ENCODE data around the gene NDOR1. TPM values are rescaled to one million over a fixed set of nuclear protein-coding genes. Genes with fewer than 3 reads are reported as not detected.

Gene NDOR1
- total RNA-seq = 2.7 and 5.4 TPM in 2 replicates

DNA sequence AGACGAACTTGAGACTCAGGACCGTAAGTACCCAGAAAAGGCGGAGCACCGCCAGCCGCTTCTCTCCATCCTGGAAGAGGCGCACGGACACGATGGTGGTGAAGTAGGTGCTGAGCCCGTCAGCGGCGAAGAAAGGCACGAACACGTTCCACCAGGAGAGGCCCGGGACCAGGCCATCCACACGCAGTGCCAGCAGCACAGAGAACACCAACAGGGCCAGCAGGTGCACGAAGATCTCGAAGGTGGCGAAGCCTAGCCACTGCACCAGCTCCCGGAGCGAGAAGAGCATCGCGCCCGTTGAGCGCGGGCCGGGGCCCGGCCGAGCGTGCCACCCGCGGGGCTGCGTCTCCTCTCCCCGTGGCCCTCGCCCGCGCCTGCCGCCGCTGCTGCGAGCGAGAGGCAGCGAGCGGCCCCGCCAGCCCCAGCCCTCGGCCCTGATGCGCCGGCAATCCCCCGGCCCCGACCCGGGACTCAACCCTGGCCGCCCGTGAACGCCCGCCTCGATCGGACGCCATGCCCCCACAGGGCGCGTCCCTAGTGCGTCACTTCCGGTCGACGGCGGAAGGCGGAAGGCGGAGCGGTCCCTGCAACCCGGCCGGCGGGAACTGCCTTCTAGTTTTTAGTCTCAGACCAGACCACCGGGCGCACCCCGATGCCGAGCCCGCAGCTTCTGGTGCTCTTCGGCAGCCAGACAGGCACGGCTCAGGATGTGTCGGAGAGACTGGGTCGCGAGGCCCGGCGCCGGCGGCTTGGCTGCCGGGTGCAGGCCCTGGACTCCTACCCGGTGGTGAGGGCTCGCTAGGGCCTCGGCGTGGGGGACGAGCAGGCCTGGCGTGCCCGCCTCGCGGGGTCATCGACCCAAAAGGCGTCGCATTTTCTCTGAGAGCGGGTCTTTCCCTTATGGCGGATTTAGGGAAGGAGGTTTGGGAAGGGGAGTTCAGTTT lies at the start of gene NDOR1, which contains the start of gene TMEM203:
Gene NDOR1 (plus strand): TSS at position 575 of the 944 bp plus-strand sequence. CDS start 78 bp downstream, at position 653.
Gene TMEM203 (minus strand): TSS at position 523 of the 944 bp plus-strand sequence. CDS start 234 bp downstream, at position 289.

DNA sequence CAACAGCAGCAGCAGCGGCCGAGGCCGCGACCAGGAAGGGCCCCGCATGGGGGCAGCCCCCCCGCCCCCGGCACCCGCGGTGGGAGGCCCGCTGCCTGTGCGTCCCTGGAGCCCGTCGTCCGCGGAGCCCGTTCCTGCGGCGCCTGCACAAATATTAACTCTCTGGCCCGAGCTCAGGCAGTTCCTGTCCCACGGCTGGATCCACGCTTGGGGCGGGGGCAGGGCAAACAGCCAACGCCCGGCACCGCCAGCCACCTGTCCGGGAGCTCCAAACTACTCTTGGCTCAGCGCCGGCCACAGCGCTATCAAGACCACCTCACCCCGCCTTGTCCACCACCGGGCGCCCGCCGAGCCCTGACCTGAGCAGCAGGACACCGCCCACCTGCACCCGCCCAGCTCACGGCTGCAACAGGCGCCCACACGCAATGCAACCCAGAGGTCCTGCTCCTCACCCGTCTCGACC lies 35.6 kb upstream of the NDOR1 start, which contains the start of gene LRRC26:
Gene LRRC26 (minus strand): TSS at position 156 of the 463 bp plus-strand sequence. CDS start 108 bp downstream, at position 48.

DNA sequence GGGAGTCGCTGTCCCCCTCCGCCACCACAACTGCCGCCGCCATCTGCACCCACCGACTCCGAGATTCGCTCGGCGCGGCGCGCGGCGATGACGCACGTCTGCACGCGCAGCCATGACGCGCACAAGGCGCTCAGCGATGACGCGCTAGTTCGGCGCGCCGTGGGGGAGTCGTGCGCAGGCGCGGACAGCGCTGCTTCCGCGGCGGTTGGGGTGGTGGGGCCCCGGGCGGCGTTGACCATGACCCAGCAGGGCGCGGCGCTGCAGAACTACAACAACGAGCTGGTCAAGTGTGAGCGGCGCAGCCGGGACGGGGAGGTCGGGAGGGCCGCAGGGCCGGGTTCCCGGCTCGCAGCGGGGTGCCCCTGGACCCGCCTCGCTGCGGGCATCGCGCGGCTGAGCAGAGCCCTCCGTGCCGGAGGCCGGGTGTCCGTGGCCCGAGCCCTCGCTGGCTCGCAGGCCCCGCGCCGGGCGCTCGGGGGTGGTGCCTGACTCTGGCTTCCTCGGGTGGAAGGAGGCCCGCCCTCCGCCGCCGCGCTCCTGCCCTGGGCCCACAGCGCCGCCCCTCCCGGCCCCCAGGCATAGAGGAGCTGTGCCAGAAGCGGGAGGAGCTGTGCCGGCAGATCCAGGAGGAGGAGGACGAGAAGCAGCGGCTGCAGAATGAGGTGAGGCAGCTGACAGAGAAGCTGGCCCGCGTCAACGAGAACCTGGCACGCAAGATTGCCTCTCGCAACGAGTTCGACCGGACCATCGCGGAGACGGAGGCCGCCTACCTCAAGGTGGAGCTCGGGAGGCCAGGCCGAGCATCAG lies 16.8 kb upstream of the NDOR1 start, which contains the start of the genes ANAPC2 and SSNA1:
Gene ANAPC2 (minus strand): TSS at position 71 of the 807 bp plus-strand sequence. CDS start 28 bp downstream, at position 43.
Gene SSNA1 (plus strand): TSS at position 187 of the 807 bp plus-strand sequence. CDS start 51 bp downstream, at position 238.

DNA sequence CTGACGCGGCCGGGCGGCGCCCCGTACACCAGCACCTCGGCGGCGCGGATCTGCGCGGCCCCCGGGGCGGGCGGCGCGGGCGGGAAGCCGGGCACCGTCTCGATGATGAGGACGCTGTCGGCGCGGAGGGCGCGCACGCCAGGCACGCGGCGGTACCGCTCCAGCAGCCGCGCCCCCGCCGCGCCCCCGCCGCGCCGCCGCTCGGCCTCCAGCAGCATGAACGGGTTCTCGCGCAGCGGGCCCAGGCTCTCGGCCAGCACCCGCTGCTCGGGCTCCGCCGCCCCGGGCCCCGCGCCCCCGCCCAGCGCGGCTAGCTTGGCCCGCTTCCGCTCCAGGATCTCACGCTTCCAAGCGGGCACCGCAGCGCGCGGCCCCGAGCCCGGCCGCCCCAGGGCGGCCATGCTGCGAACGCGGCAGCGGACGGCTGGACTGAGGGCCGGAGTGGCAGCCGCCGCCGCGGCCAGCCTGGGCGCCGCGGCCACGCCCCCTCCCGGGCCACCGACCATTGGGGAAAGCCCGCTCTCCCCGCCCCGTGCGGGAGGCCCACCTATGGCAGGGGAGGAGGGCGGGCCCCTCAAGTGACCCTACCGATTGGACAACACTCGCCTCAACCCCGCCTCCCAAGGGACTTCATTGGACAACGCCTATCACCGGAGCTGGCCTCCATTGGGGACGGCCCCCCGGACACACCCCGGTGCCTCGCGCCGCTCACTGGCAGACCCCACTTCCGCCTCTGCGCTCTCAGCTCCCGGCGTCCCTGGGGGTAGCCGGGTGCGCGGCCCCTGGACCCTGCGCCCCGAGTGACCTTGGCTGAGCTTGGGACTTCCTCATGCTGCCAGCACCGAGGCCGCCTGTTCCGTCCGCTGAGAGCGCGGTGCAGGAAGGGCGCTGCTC lies 4.9 kb upstream of the NDOR1 start, which contains the start of gene TPRN:
Gene TPRN (minus strand): TSS at position 431 of the 894 bp plus-strand sequence. CDS start 30 bp downstream, at position 401.

DNA sequence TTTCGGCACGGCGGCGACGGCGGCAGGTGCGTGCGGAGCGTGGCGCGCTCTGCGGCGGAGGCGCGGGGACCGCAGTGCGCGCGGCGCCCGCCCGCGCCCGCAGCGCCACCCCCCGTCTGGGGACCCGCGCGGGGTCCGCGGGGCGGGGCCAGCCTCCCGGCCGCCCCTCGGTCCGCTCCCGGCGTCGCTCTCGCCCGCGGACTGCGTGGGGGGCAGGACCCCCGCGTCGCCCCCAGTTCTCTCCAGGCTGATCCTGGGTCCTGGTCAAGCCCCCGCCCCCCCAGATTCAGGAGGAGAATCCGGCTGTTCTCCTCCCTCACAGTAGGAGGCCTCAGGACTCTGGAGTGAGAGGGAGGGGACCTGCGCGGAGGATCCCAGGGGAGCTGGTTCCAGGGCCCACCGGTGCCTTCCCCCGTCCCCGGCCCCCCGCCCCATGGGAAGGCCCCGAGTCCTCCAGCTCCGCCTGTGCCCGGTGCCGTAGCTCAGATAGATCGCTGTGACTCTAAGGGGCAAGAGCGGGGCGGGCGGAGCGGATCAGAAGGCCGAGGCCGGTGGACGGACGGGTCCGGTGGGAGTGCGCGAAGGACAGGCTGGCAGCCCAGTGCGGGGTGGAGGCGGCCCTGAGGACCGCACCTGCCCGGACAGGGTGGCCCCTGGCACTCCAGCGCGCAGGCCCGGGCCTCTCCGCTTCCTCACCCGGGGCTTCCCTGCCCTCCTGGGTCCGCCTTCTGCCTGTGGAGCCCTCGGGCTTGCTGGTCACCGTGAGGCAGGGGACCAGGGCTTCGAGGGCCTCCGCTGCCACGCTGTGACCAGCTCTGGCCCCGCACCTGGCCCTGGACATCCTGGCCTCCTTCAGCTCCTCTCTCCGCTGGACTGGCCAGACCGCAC lies 16.9 kb downstream of the NDOR1 start, which contains the start of gene RNF208:
Gene RNF208 (minus strand): TSS at position 51 of the 888 bp plus-strand sequence. CDS start 1,028 bp downstream, outside the sequence.

DNA sequence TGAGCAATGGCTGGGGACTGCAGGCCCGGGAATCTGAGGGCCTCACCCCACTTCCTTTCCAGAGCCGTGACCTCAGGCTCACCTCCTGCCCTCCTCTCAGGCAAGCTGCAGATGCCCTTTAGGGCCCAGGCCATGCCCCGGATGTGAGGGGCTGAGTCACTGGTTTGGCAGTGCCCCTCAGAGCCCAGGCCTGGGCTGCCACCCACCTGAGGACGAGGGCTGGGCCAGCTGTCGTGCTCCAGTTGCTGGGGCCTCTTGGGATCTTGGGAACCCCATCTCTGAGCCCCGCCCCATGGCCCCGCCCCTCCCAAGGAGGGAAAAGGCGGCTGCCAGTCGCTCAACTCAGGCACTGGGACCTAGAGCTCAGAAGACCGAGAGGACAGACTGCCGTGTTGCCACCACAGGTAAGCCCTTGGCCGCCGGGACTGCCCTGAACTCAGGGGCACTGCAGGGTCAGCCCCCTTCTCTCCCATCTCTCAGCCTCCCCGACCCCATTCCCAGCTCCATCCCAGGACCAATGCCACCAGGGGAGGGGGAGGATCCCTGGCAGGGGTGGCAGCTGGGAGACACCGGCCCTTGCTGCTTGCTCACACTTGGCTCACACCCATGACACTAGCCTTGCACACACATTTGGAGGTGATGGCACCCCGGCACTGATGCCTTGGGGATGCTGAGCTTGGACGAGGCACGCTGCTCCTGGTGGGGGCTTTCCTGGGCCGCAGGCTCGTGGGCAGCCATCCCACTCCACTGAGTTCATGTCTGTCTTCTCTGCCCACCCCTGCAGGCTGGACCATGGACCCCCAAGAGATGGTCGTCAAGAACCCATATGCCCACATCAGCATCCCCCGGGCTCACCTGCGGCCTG lies 19.6 kb downstream of the NDOR1 start, which contains the start of gene CYSRT1:
Gene CYSRT1 (plus strand): TSS at position 345 of the 865 bp plus-strand sequence. CDS start 448 bp downstream, at position 793.

DNA sequence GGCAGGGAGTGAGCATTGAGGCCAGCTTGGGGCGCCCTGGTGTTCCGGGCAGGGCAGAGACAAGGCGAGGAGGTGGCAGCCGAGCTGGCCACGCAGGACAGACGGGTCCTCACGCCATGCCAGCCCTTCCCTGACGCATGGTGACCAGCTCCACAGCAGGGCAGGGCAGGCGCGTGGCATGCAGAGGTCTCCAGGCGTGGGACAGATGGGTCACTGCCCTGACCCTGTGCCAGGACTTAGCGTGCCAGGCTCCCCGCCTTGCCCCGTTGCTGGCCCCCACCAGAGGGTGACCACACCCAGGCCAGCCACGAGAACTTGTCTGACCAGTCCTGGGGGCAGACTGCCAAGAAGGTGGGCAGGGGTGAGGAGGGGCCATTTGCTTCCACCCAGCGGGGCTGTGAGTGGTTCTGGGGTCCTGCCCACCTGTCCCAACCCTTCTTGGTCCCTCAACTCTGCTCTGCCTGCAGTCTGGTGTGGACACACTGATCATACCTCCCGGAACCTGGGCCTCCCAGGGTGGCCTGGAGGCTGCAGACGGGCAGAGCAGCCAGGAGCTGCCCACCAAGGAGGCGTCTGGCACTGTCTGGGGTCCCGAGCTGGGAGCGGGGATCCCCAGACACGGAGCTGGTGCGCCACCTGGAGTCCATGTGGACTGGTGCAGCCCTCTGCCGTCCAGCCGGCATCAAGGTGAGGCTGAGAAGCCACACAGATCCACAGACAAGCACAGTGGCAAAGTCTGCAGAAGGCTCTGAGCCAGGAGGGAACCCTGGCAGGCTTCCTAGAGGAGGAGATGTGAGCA lies 21.8 kb downstream of the NDOR1 start, which contains the start of gene RNF224:
Gene RNF224 (plus strand): TSS at position 449 of the 799 bp plus-strand sequence. CDS start 834 bp downstream, outside the sequence.

DNA sequence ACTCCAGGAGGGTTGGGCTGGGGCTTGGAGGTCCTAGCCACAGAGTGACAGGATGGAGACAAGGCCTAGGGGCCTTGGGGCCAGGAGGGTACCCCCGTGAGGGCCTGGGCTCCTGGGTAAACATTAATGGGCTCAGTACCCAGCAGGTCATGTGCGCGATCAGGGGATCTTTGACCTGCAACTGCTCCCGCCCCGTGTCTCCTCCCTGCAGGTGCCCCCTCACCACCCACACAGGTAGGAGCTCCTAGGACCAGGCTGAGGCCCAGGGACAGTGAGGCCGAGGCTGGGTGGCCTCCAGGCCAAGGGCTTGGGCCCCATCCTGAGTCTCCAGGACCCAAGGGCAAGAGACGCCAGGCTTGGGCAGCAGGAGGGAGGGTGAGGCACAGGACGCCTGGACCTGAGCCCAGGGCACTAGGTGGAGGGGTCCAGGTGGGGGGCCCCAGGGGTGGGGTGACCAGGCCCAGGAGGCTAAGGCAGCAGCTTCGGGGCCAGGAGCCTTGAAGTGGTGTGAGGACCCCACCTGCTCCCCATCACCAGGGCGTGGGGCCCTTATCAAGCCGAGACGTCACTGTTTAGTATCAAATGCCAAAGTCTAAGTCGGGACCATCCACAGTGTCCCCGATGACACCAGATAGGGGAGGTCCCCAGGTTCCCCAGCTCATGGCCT lies 25.3 kb downstream of the NDOR1 start, which contains the start of gene SLC34A3:
Gene SLC34A3 (plus strand): TSS at position 197 of the 667 bp plus-strand sequence. CDS start 802 bp downstream, outside the sequence.

DNA sequence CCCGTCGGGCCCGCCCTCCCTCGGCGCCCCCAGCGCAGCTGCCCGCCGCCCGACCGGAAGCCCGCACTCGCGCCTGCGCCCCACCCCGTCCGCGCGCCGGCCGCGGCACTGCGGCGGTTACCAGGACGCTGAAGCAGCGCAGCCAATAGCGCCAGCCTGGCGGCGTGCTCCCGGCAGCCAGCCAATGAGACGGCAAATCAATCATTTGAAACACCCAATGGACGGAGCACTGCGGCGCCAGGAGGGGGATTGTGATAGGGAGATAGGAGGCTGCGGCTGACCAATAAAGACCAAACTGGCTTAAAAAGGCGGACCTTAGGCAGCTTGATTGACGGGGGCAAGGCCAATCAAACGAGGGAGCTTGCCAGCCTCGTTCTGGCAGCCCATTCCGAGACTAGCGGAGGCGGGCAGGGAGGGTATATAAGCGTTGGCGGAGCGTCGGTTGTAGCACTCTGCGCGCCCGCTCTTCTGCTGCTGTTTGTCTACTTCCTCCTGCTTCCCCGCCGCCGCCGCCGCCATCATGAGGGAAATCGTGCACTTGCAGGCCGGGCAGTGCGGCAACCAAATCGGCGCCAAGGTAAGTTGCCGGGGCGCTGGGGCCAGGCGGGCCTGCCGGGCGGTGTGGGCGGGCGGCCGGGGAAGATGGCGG lies 35.5 kb downstream of the NDOR1 start, which contains the start of gene TUBB4B:
Gene TUBB4B (plus strand): TSS at position 447 of the 649 bp plus-strand sequence. CDS start 74 bp downstream, at position 521.

DNA sequence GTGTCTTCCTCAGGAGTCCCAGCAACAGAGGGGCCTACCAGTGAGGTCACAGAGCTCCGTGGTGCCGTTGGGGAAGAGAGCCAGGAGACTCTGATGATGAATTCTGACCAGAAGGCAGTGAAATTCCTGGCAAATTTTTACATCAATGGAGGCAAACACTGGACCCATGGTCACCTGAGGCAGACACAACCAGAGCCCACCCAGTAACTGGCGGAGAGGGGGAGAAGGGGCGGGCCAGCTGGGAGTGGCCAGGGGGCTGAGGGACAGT lies 45.6 kb downstream of the NDOR1 start, which contains the start of gene STPG3:
Gene STPG3 (plus strand): TSS at position 93 of the 268 bp plus-strand sequence. CDS start 1 bp downstream, at position 94.

DNA sequence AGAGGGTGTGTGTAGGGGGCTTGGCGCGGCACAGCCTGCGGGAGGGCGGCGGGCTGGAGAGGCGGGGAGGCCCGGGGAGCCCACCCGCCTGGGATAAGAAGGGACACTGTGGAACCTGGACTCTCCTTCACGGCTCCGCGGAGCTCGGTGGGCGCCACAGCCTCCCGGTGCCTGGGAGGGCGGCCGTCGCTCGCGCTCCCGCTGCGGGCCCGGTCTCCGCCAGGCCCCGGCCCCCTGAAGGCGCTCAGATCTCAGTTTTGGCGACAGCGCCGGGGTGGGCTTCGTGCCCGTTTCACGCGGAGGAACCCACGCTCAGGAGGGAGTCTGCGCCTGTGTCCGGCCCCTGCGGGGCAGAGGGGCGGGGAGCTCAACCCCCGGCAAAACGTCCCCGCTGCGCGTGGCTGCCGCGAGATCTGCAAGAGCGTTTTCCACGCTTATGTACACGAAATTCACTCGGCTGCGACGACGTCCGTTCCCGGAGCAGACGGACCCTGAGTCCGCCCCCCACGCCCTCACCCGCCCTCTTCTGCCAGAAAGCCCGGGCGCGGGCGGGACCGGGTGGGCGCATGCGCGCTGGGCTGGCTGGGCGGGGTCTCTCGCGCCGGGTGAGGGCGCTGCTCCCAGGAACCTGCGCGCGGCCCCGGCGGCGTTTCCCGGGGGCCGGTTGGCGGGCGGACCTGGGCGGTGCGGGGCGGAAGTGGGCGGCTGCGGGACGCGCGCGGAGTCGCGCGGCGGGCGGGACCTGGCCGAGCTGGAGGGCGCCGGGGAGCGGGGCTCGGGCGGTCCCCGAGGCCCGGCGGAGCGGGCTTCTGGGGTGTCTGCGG lies 49.3 kb downstream of the NDOR1 start, which contains the start of gene NELFB:
Gene NELFB (plus strand): TSS at position 704 of the 824 bp plus-strand sequence.

Measured in smooth muscle cell of the umbilical artery (primary cell).